ENCODE results near the gene PLCXD3. TPM values are rescaled to one million over a fixed set of nuclear protein-coding genes. Genes with fewer than 3 reads are reported as not detected.

PLCXD3 gene
- total RNA-seq, 1 experiment from 2014 or later: 0.11 TPM

DNA sequence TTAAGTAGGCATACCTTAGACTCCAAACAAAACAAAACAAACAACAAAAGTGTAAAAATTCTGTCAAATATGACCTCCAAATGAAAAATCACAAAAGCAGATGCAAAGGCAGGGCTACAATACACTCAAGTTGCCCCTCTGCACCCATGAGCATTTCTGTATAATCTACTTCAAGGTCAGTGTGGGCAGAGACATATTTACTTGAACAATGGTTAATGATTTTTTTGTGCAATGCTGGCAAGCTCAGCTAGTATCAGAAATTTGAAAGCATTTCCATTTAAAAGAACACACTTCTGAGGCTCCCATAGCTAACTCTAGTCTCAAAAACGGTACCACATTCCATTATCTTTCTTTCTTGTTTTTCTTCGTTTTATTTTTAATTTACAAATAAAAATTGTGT, 57.9 kb downstream of the PLCXD3 start:
- H3K27me3 ChIP-seq (ENCODE audit: insufficient read depth, low read depth): no peaks in the 10 kb centered on the region
- no peaks in the 10 kb centered on the region for H4K20me1 ChIP-seq (ENCODE audit: insufficient read depth)
- H3F3A ChIP-seq (ENCODE audit: insufficient read depth, low read depth): no peaks in the 10 kb centered on the region
- no TSS peak for BruUV-seq (replicated peaks)
- H3K4me1 ChIP-seq (replicated peaks; ENCODE audit: insufficient read depth): no peaks in the 10 kb centered on the region
- ChIA-PET POLR2A (ENCODE audit: unreplicated experiment) (no interaction called here), CTCF (no interaction called here)
- DNase-seq: no peak
- H3K9me3 ChIP-seq (ENCODE audit: insufficient read depth, low read depth): no peaks in the 10 kb centered on the region
- no peak overlapping the region for H2AFZ ChIP-seq
- H3K4me2 ChIP-seq: no peak overlapping the region
- H3K79me2 ChIP-seq (ENCODE audit: low read depth): no peaks in the 10 kb centered on the region
- H3K36me3 ChIP-seq (ENCODE audit: low read depth): no peaks in the 10 kb centered on the region
- 0 out of 2 replicates have a peak, but pooled peaks cover 6% of the 10 kb centered on the region for H3K9me2 ChIP-seq (ENCODE audit: insufficient read depth)
- H3K4me3 ChIP-seq: no peak overlapping the region
- no peak overlapping the region for H3K27ac ChIP-seq
- TF ChIP-seq EZH2 (IDR thresholded peaks at IDR 0.05; ENCODE audit: low read depth) (no peak), CTCF (conservative IDR thresholded peaks at IDR 0.05) (no peak)
- intact Hi-C loops (cut with micrococcal nuclease; ENCODE audit: unreplicated experiment): no loop called here

GRCh38 chr5:41447650-41448510, 62.5 kb downstream of the PLCXD3 start:
- TF ChIP-seq CTCF (conservative IDR thresholded peaks at IDR 0.05): no peak
- no peak for TF ChIP-seq EZH2 (IDR thresholded peaks at IDR 0.05; ENCODE audit: low read depth)
- CTCF ChIA-PET: interaction anchor here (0.7 kb wide), 1 partner anchor 543 kb away, joined by 3 read pairs; no protein-coding TSS in a partner anchor
- no peak overlapping the region for H3K4me2 ChIP-seq
- H2AFZ ChIP-seq: no peak overlapping the region
- H3K4me1 ChIP-seq (replicated peaks; ENCODE audit: insufficient read depth): no peaks in the 10 kb centered on the region
- no peaks in the 10 kb centered on the region for H3K27me3 ChIP-seq (ENCODE audit: insufficient read depth, low read depth)
- H3K9me2 ChIP-seq (ENCODE audit: insufficient read depth): 0 out of 2 replicates have a peak, but pooled peaks cover 6% of the 10 kb centered on the region
- POLR2A ChIA-PET (ENCODE audit: unreplicated experiment): no interaction called here
- no TSS peak for BruUV-seq (replicated peaks)
- no peak overlapping the region for H3K4me3 ChIP-seq
- no peaks in the 10 kb centered on the region for H3F3A ChIP-seq (ENCODE audit: insufficient read depth, low read depth)
- intact Hi-C loops (cut with micrococcal nuclease; ENCODE audit: unreplicated experiment): no loop called here
- no peaks in the 10 kb centered on the region for H3K79me2 ChIP-seq (ENCODE audit: low read depth)
- H3K9me3 ChIP-seq (ENCODE audit: insufficient read depth, low read depth): no peaks in the 10 kb centered on the region
- H3K27ac ChIP-seq: no peak overlapping the region
- H3K36me3 ChIP-seq (ENCODE audit: low read depth): no peaks in the 10 kb centered on the region
- H4K20me1 ChIP-seq (ENCODE audit: insufficient read depth): no peaks in the 10 kb centered on the region
- DNase-seq: no peak

DNA sequence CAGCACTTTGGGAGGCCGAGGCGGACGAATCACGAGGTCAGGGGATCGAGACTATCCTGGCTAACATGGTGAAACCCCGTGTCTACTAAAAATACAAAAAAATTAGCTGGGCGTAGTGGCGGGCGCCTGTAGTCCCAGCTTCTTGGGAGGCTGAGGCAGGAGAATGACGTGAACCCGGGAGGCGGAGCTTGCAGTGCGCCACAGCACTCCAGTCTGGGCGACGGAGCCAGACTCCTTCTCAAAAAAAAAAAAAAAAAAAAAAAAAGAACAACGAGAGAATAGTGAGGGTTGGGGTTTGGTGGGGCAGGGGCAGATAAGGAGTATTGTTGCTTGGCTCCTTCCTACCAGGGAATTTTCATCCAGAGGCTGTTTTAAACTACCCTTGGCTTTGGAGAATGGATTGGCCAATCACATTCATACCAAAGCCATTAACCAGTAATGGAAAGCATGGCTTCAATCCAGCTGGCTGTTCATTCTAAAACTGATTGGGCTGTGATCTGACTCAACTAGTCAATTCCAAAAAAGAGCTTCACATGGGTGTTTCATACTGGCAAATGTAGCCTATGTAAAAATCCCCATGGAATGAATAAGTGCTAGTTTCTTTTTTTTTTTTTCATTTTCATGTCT, 64.4 kb downstream of the PLCXD3 start:
- no peak overlapping the region for H3K4me3 ChIP-seq
- H4K20me1 ChIP-seq (ENCODE audit: insufficient read depth): no peaks in the 10 kb centered on the region
- BruUV-seq (replicated peaks): no TSS peak
- no peaks in the 10 kb centered on the region for H3K4me1 ChIP-seq (replicated peaks; ENCODE audit: insufficient read depth)
- H3K9me2 ChIP-seq (ENCODE audit: insufficient read depth): 0 out of 2 replicates have a peak, but pooled peaks cover 6% of the 10 kb centered on the region
- H3K27me3 ChIP-seq (ENCODE audit: insufficient read depth, low read depth): no peaks in the 10 kb centered on the region
- intact Hi-C loops (cut with micrococcal nuclease; ENCODE audit: unreplicated experiment): no loop called here
- no peak overlapping the region for H2AFZ ChIP-seq
- H3K36me3 ChIP-seq (ENCODE audit: low read depth): no peaks in the 10 kb centered on the region
- H3K27ac ChIP-seq: no peak overlapping the region
- no peaks in the 10 kb centered on the region for H3F3A ChIP-seq (ENCODE audit: insufficient read depth, low read depth)
- POLR2A ChIA-PET (ENCODE audit: unreplicated experiment): no interaction called here
- no peak for DNase-seq
- CTCF ChIA-PET: no interaction called here
- no peaks in the 10 kb centered on the region for H3K79me2 ChIP-seq (ENCODE audit: low read depth)
- no peak overlapping the region for H3K4me2 ChIP-seq
- TF ChIP-seq EZH2 (IDR thresholded peaks at IDR 0.05; ENCODE audit: low read depth): no peak
- no peak for TF ChIP-seq CTCF (conservative IDR thresholded peaks at IDR 0.05)
- no peaks in the 10 kb centered on the region for H3K9me3 ChIP-seq (ENCODE audit: insufficient read depth, low read depth)

All from PC-9 (cell line).